ENCODE measurements around the gene PPARG. TPM values are rescaled to one million over a fixed set of nuclear protein-coding genes. Genes with fewer than 3 reads are reported as not detected.
A peak's percentile ranks its signal among the peaks of the same experiment; 100 is the strongest.

The PPARG gene
- total RNA-seq, 1 experiment from 2014 or later, result 7.1 TPM

DNA sequence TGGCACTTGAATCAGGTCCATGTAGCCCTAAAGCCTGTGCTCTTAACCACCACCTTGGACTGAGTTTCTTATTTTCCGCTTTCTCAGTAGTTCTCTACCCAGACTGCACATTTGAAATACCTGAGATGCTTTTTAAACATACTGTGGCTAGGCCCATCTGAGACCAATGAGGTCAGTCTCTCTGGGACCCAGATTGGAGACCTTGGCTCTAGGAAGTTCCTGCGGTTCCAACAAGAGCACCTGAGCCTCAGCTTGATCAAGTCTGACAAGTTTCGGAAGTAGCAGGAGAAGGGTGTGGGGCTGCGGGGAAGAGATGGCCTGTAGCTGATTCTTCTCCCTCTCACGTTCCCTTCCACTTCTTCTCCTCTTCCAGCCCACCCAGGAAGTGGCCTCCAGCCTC is 183.9 kb downstream of the PPARG start:
- BruUV-seq (replicated peaks), result no TSS peak
- no peak overlapping the region for H3K4me3 Mint-ChIP-seq (ENCODE audit: unreplicated experiment)
- TF ChIP-seq, protein P1, sequence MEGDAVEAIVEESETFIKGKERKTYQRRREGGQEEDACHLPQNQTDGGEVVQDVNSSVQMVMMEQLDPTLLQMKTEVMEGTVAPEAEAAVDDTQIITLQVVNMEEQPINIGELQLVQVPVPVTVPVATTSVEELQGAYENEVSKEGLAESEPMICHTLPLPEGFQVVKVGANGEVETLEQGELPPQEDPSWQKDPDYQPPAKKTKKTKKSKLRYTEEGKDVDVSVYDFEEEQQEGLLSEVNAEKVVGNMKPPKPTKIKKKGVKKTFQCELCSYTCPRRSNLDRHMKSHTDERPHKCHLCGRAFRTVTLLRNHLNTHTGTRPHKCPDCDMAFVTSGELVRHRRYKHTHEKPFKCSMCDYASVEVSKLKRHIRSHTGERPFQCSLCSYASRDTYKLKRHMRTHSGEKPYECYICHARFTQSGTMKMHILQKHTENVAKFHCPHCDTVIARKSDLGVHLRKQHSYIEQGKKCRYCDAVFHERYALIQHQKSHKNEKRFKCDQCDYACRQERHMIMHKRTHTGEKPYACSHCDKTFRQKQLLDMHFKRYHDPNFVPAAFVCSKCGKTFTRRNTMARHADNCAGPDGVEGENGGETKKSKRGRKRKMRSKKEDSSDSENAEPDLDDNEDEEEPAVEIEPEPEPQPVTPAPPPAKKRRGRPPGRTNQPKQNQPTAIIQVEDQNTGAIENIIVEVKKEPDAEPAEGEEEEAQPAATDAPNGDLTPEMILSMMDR (IDR thresholded peaks at IDR 0.05; ENCODE audit: unreplicated experiment), result no peak
- H3K36me3 Mint-ChIP-seq (ENCODE audit: insufficient read depth, unreplicated experiment), result no peaks in the 10 kb centered on the region
- H3K27ac Mint-ChIP-seq (ENCODE audit: low read depth, unreplicated experiment), result no peak overlapping the region
- no peaks in the 10 kb centered on the region for H3K27me3 Mint-ChIP-seq (ENCODE audit: insufficient read depth, unreplicated experiment)
- ChIA-PET POLR2A (no interaction called here), CTCF (interaction anchor here (0.6 to 3.5 kb wide), 3 partner anchors 104 to 338 kb away, joined by 3 to 19 read pairs (median 7); no protein-coding TSS in a partner anchor)
- DNase-seq (ENCODE audit: unreplicated experiment), result no peak
- H3K9me3 Mint-ChIP-seq (ENCODE audit: unreplicated experiment), result no peaks in the 10 kb centered on the region
- H3K4me1 Mint-ChIP-seq (ENCODE audit: insufficient read depth, unreplicated experiment), result peaks cover 21% of the 10 kb centered on the region
- intact Hi-C loops (cut with micrococcal nuclease), result loop anchor here (5.0 kb wide), 1 partner anchor 120 kb away; no protein-coding TSS in a partner anchor

DNA sequence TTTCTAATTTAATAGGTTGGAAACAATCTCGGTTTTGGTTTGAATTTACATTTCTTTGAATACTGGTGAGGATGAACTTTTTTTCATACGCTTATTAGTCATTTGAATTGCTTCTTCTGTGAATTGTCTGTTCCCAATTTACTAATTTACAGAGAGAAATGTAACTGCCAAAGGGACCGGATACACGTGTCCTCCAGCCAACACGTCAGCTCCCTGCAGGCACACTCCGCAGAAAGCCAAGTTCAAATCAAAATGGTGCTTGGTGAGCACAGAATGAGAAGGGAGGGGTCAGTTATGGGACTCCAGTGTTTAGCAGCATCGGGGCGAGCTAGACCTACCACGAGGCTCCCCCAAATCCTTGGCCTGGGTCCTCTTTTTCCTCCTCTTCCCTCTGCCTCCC is 184.6 kb downstream of the PPARG start:
- ChIA-PET POLR2A (interaction anchor here (0.6 kb wide), 1 partner anchor 84 kb away, joined by 3 read pairs; no protein-coding TSS in a partner anchor), CTCF (interaction anchor here (8.2 kb wide), 1 partner anchor 341 kb away, joined by 246 read pairs; no protein-coding TSS in a partner anchor)
- TF ChIP-seq, protein P1 (IDR thresholded peaks at IDR 0.05; ENCODE audit: unreplicated experiment), result no peak
- Mint-ChIP-seq H3K27me3 (ENCODE audit: insufficient read depth, unreplicated experiment) (no peaks in the 10 kb centered on the region), H3K27ac (ENCODE audit: low read depth, unreplicated experiment) (no peak overlapping the region), H3K4me1 (ENCODE audit: insufficient read depth, unreplicated experiment) (peaks cover 21% of the 10 kb centered on the region), H3K9me3 (ENCODE audit: unreplicated experiment) (no peaks in the 10 kb centered on the region), H3K4me3 (ENCODE audit: unreplicated experiment) (no peak overlapping the region), H3K36me3 (ENCODE audit: insufficient read depth, unreplicated experiment) (no peaks in the 10 kb centered on the region)
- intact Hi-C loops (cut with micrococcal nuclease), result loop anchor here (5.0 kb wide), 1 partner anchor 121 kb away; no protein-coding TSS in a partner anchor
- no peak for DNase-seq (ENCODE audit: unreplicated experiment)
- no TSS peak for BruUV-seq (replicated peaks)

DNA sequence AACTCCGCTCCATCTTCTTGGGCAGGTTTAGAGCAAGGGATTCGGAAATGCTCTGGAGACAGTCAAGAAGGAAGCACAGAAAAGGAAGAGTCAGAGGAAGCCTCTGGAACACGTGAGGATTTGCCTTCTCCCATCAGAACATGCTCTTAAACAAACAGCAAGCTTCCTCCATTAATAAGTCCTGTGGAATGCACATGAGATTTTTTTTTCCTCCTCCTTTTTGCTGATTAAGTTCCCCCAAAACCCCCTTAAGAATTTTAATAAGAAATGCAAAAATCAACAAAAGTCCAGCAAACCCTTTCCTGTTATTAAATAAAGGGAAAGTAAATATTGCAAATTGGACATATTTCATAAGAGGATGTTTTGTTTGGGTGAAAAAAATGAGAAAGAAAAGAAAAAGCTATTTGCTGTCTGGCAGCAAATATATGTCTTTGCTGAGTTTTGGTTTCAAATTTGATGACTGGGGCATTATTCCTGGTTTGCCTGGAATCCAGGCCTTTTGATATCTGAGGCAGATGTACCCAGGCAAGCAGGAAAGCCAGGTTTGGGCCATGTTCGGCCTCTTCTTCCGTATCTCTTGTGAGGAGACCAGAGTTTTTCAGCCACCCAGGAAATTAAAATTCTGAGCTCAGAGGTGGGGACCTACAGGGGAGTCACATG is 187.5 kb downstream of the PPARG start:
- TF ChIP-seq, protein P1 (IDR thresholded peaks at IDR 0.05; ENCODE audit: unreplicated experiment), result no peak
- no peaks in the 10 kb centered on the region for H3K36me3 Mint-ChIP-seq (ENCODE audit: insufficient read depth, unreplicated experiment)
- ChIA-PET CTCF (interaction anchor here (0.6 to 10.0 kb wide), 7 partner anchors 18 to 343 kb away, joined by 3 to 246 read pairs (median 4); no protein-coding TSS in a partner anchor), POLR2A (interaction anchor here (0.7 to 1.5 kb wide), 2 partner anchors 16 to 26 kb away, joined by 3 read pairs; no protein-coding TSS in a partner anchor)
- no peaks in the 10 kb centered on the region for H3K27me3 Mint-ChIP-seq (ENCODE audit: insufficient read depth, unreplicated experiment)
- peaks cover 13% of the 10 kb centered on the region for H3K4me1 Mint-ChIP-seq (ENCODE audit: insufficient read depth, unreplicated experiment)
- BruUV-seq (replicated peaks), result no TSS peak
- H3K9me3 Mint-ChIP-seq (ENCODE audit: unreplicated experiment), result no peaks in the 10 kb centered on the region
- peak overlapping the region; percentile 29 for H3K27ac Mint-ChIP-seq (ENCODE audit: low read depth, unreplicated experiment)
- H3K4me3 Mint-ChIP-seq (ENCODE audit: unreplicated experiment), result no peak overlapping the region
- intact Hi-C loops (cut with micrococcal nuclease), result no loop called here
- no peak for DNase-seq (ENCODE audit: unreplicated experiment)

DNA sequence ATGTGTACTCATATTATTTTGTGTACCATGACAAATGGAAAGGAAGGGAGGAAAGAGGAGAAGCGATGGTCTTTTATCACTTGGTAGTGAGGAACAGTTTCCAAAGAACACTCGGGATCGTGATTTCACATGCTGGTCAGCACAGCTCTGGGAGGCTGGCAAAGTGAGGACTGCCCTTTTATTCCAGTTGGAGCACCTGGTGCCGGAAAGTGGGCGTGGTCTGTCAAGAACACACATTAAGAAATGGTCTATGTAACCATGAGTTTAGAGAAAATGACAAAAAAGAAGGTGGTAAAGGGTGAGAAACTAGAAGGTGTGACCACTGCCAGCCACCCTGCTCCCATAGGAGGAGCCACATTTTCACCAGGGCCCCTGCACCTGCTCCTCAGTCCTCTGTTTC is 188.4 kb downstream of the PPARG start:
- BruUV-seq (replicated peaks), result no TSS peak
- DNase-seq (ENCODE audit: unreplicated experiment), result no peak
- TF ChIP-seq, protein P1 (IDR thresholded peaks at IDR 0.05; ENCODE audit: unreplicated experiment), result no peak
- no peak overlapping the region for H3K4me3 Mint-ChIP-seq (ENCODE audit: unreplicated experiment)
- H3K27me3 Mint-ChIP-seq (ENCODE audit: insufficient read depth, unreplicated experiment), result no peaks in the 10 kb centered on the region
- peak overlapping the region; percentile 29 for H3K27ac Mint-ChIP-seq (ENCODE audit: low read depth, unreplicated experiment)
- no peaks in the 10 kb centered on the region for H3K9me3 Mint-ChIP-seq (ENCODE audit: unreplicated experiment)
- CTCF ChIA-PET, result interaction anchor here (0.6 to 10.0 kb wide), 5 partner anchors 10 to 344 kb away, joined by 3 to 246 read pairs (median 4); no protein-coding TSS in a partner anchor
- intact Hi-C loops (cut with micrococcal nuclease), result no loop called here
- peaks cover 9% of the 10 kb centered on the region for H3K4me1 Mint-ChIP-seq (ENCODE audit: insufficient read depth, unreplicated experiment)
- H3K36me3 Mint-ChIP-seq (ENCODE audit: insufficient read depth, unreplicated experiment), result no peaks in the 10 kb centered on the region
- POLR2A ChIA-PET, result interaction anchor here (1.5 kb wide), 1 partner anchor 17 kb away, joined by 3 read pairs; no protein-coding TSS in a partner anchor

All from MCF 10A (cell line).